ENCODE measurements around the gene SSTR4.

Gene SSTR4

GRCh38 chr20:23046431-23046830, 11.3 kb downstream of the SSTR4 start:
- no peak overlapping the region for H3K4me3 Mint-ChIP-seq
- CTCF ChIA-PET = interaction anchor here (0.8 to 1.0 kb wide), 2 partner anchors 189 to 355 kb away, joined by 3 to 4 read pairs; no protein-coding TSS in a partner anchor
- H3K36me3 Mint-ChIP-seq = no peaks in the 10 kb centered on the region
- H3K27ac Mint-ChIP-seq = no peak overlapping the region
- H3K9me3 Mint-ChIP-seq = no peaks in the 10 kb centered on the region
- DNase-seq = no peak
- H3K4me1 Mint-ChIP-seq = no peaks in the 10 kb centered on the region
- H3K27me3 Mint-ChIP-seq = peaks cover 64% of the 10 kb centered on the region

GRCh38 chr20:23047001-23047737, 12.1 kb downstream of the SSTR4 start:
- H3K9me3 Mint-ChIP-seq = no peaks in the 10 kb centered on the region
- peaks cover 69% of the 10 kb centered on the region for H3K27me3 Mint-ChIP-seq
- CTCF ChIA-PET = interaction anchor here (2.0 kb wide), 1 partner anchor 188 kb away, joined by 5 read pairs; no protein-coding TSS in a partner anchor
- no peaks in the 10 kb centered on the region for H3K36me3 Mint-ChIP-seq
- DNase-seq = no peak
- no peak overlapping the region for H3K27ac Mint-ChIP-seq
- H3K4me1 Mint-ChIP-seq = no peaks in the 10 kb centered on the region
- no peak overlapping the region for H3K4me3 Mint-ChIP-seq

GRCh38 chr20:23047738-23048214, 12.7 kb downstream of the SSTR4 start:
- no peaks in the 10 kb centered on the region for H3K36me3 Mint-ChIP-seq
- DNase-seq = no peak
- H3K27ac Mint-ChIP-seq = no peak overlapping the region
- H3K4me3 Mint-ChIP-seq = no peak overlapping the region
- CTCF ChIA-PET = interaction anchor here (2.0 kb wide), 1 partner anchor 187 kb away, joined by 5 read pairs; no protein-coding TSS in a partner anchor
- peaks cover 73% of the 10 kb centered on the region for H3K27me3 Mint-ChIP-seq
- no peaks in the 10 kb centered on the region for H3K9me3 Mint-ChIP-seq
- no peaks in the 10 kb centered on the region for H3K4me1 Mint-ChIP-seq

GRCh38 chr20:23048283-23049200, 13.4 kb downstream of the SSTR4 start:
- Mint-ChIP-seq H3K4me1 (no peaks in the 10 kb centered on the region), H3K4me3 (no peak overlapping the region), H3K27me3 (peaks cover 78% of the 10 kb centered on the region), H3K27ac (no peak overlapping the region), H3K9me3 (no peaks in the 10 kb centered on the region), H3K36me3 (no peaks in the 10 kb centered on the region)
- DNase-seq = peak; percentile 46
- CTCF ChIA-PET = interaction anchor here (2.0 to 3.1 kb wide), 2 partner anchors 153 to 187 kb away, joined by 5 to 14 read pairs; no protein-coding TSS in a partner anchor

- Mint-ChIP-seq H3K4me3 (no peak within 1 kb of the TSS), H3K36me3 (no peaks in the 10 kb centered on the region), H3K27me3 (peaks cover 74% of the 10 kb centered on the region), H3K27ac (no peak within 1 kb of the TSS), H3K9me3 (no peaks in the 10 kb centered on the region), H3K4me1 (no peaks in the 10 kb centered on the region)
- CTCF ChIA-PET = interaction anchor here (1.4 to 3.1 kb wide), 3 partner anchors 11 to 354 kb away, joined by 3 to 14 read pairs (median 5); no protein-coding TSS in a partner anchor
- no peak for DNase-seq
These were observed 14.3 kb downstream of the SSTR4 start, which contains the start of gene THBD for GRCh38 chr20:23049201-23050075. Gene THBD, minus strand, starts transcription at chr20:23049672. Its CDS starts 168 bp downstream, at chr20:23049504.

- no peak overlapping the region for H3K4me3 Mint-ChIP-seq
- H3K27ac Mint-ChIP-seq = no peak overlapping the region
- H3K9me3 Mint-ChIP-seq = no peaks in the 10 kb centered on the region
- no peaks in the 10 kb centered on the region for H3K4me1 Mint-ChIP-seq
- H3K27me3 Mint-ChIP-seq = peaks cover 74% of the 10 kb centered on the region
- no peak for DNase-seq
- CTCF ChIA-PET = interaction anchor here (0.8 to 3.1 kb wide), 8 partner anchors 10 to 354 kb away, joined by 3 to 28 read pairs (median 4); partner anchors contain the start of gene CD93
- no peaks in the 10 kb centered on the region for H3K36me3 Mint-ChIP-seq
These were observed 15.1 kb downstream of the SSTR4 start for GRCh38 chr20:23050076-23050838.

GRCh38 chr20:23050847-23051627, 15.9 kb downstream of the SSTR4 start:
- H3K9me3 Mint-ChIP-seq = no peaks in the 10 kb centered on the region
- no peak overlapping the region for H3K27ac Mint-ChIP-seq
- CTCF ChIA-PET = interaction anchor here (0.6 to 3.1 kb wide), 11 partner anchors 10 to 355 kb away, joined by 3 to 28 read pairs (median 3); partner anchors contain the start of gene CD93
- no peaks in the 10 kb centered on the region for H3K4me1 Mint-ChIP-seq
- DNase-seq = peak; percentile 30
- no peak overlapping the region for H3K4me3 Mint-ChIP-seq
- peaks cover 74% of the 10 kb centered on the region for H3K27me3 Mint-ChIP-seq
- H3K36me3 Mint-ChIP-seq = no peaks in the 10 kb centered on the region

- no peak for DNase-seq
- Mint-ChIP-seq H3K4me3 (no peak overlapping the region), H3K36me3 (no peaks in the 10 kb centered on the region), H3K9me3 (no peaks in the 10 kb centered on the region), H3K4me1 (no peaks in the 10 kb centered on the region), H3K27ac (no peak overlapping the region), H3K27me3 (peaks cover 56% of the 10 kb centered on the region)
- CTCF ChIA-PET = interaction anchor here (1.8 kb wide), 1 partner anchor 192 kb away, joined by 5 read pairs; no protein-coding TSS in a partner anchor
These were observed 17.8 kb downstream of the SSTR4 start for GRCh38 chr20:23052904-23053303.

GRCh38 chr20:23058240-23058639, 23.1 kb downstream of the SSTR4 start:
- H3K4me1 Mint-ChIP-seq = no peaks in the 10 kb centered on the region
- CTCF ChIA-PET = no interaction called here
- peaks cover 19% of the 10 kb centered on the region for H3K27me3 Mint-ChIP-seq
- no peak for DNase-seq
- no peak overlapping the region for H3K4me3 Mint-ChIP-seq
- no peak overlapping the region for H3K27ac Mint-ChIP-seq
- H3K9me3 Mint-ChIP-seq = no peaks in the 10 kb centered on the region
- no peaks in the 10 kb centered on the region for H3K36me3 Mint-ChIP-seq

- no peak for DNase-seq
- H3K27me3 Mint-ChIP-seq = peaks cover 16% of the 10 kb centered on the region
- no peaks in the 10 kb centered on the region for H3K4me1 Mint-ChIP-seq
- no peaks in the 10 kb centered on the region for H3K9me3 Mint-ChIP-seq
- H3K4me3 Mint-ChIP-seq = no peak overlapping the region
- no peaks in the 10 kb centered on the region for H3K36me3 Mint-ChIP-seq
- no peak overlapping the region for H3K27ac Mint-ChIP-seq
- CTCF ChIA-PET = no interaction called here
These were observed 23.9 kb downstream of the SSTR4 start for GRCh38 chr20:23059001-23059400.

- no peak overlapping the region for H3K4me3 Mint-ChIP-seq
- H3K27ac Mint-ChIP-seq = no peak overlapping the region
- DNase-seq = no peak
- H3K36me3 Mint-ChIP-seq = no peaks in the 10 kb centered on the region
- CTCF ChIA-PET = interaction anchor here (2.1 kb wide), 1 partner anchor 9 kb away, joined by 5 read pairs; no protein-coding TSS in a partner anchor
- peaks cover 16% of the 10 kb centered on the region for H3K27me3 Mint-ChIP-seq
- H3K4me1 Mint-ChIP-seq = no peaks in the 10 kb centered on the region
- no peaks in the 10 kb centered on the region for H3K9me3 Mint-ChIP-seq
These were observed 24.7 kb downstream of the SSTR4 start for GRCh38 chr20:23059846-23060245.

GRCh38 chr20:23060629-23061028, 25.5 kb downstream of the SSTR4 start:
- CTCF ChIA-PET = interaction anchor here (2.1 kb wide), 1 partner anchor 10 kb away, joined by 5 read pairs; no protein-coding TSS in a partner anchor
- Mint-ChIP-seq H3K9me3 (no peaks in the 10 kb centered on the region), H3K4me1 (no peaks in the 10 kb centered on the region), H3K27ac (no peak overlapping the region), H3K27me3 (peaks cover 16% of the 10 kb centered on the region), H3K36me3 (no peaks in the 10 kb centered on the region), H3K4me3 (no peak overlapping the region)
- no peak for DNase-seq
